ENCODE results near the gene POM121L2.
"Not testable (repeated sequence)": the region's sequence is repeated elsewhere in the genome, so short reads cannot be mapped to it uniquely, and the experiment has no call there.

The POM121L2 gene

DNA sequence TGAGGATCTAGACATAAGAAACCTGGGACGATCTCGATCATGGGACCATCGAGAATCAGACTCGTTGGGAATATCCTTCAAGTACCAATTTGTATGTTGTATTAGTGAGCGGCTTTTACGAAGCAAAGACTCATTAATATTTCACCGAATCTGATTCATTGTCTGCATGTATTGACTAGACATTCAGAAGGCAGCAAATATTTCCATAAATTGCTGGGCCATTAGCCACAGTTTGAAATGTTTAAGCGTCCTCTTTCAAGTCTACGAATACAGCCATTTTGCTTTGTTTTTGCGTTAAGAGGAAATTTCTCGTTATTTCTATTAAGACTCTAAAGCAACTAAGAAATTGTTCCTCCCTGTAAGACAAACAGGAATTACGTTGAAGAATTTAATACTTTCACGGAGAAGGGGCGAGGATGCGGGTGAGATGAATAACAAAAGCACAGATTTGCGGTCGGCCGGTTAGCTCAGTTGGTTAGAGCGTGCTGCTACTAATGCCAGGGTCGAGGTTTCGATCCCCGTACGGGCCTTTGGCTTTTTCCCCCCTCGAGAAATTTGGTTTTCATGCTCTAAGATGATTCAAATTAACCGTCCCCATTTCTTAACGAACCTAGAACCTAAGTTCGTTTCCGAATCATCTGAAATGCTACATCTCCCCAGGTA lies 18.5 kb downstream of the POM121L2 start:
- DNase-seq = no peak

DNA sequence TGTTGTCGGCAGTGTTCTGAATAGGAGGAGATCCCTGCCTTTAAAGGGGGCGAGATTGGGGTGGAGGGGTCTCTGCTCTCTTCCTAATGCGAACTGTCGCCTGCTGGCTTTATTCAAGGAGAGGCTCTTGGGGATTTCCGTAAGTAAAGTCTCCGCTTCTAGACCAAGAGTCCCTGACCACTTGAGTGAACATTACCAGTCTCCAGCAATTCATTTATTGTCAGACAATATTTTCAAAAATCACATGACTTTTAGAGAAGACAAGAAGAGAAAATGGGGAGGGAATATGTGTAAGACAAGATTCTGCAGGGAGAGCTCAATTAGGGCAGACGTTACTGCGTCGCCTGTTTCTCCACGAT lies 21.2 kb downstream of the POM121L2 start:
- no peak for DNase-seq

DNA sequence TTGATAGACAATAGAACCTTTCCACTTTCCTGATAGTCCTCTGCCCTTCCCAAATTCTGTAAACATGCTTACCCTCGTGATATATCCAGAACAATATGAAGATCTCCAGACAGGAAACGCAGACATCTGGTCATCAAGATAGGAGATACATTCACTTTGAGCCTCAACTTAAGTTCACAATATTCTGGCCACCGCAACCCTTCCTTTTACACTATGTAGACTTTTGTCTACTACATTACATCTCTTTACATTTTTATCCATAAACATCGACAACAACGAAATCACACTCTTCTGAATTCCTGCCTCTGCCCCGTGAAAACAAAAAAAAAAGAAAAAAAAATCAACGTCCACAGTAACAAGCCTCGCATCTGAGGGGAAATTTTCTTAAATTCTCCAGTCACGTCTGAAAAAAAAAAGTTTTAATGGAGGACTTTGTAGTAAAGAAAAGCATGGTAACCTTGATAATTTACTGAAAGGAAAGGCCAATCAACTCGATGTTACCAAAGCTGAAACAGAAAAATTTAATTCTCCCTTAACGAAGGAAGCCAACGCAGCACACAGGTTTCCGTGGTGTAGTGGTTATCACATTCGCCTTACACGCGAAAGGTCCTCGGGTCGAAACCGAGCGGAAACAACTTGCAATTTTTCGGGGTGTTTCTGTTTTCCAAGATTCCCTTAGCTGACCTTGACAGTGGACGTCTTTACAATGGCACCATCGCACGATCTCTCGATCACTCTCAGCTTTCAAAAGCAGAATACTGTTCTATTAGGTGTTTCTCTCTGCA lies 21.8 kb downstream of the POM121L2 start:
- no peak for DNase-seq

DNA sequence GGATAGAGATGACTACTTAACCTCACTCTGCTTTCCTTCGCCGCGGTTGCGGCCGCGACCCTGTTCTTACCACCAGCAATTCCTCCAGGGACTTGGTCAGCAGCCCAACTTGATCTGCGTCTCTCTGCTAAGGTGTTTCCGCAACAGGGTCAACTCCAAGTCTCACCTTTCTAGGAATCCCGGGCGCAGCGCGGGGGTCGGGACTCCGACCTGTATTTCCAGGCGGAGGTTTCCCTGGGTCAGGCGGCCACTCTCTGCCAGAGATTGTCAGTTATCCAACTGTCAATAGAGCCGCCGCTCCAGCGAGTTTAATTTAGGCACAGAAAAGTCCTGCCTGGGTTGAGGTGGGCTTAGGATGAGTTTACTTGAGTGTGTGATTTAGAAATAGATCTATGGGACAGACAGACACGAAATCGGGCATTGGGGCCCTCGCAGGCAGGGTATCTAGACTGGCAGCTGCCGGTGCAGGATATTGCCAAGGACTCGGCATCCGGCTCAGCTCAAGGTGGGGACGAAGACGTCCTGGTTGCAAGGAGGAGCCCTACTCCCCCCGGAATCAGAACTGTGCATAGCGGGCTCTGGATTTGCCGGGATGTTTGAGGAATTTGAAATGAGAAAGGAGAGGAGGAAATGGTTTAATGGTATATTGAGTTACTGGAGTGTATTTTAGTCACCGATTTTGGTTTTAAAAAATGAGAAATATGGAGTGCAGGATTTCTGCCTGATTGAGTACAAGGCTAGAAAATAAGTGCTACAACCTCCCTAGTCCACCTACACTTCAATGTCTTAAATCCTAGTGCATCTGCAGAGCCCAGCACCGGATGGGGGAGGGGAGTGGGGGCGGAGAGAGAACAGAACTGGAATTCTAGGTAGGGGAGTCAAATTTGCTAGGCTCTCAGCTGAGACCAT lies 23.7 kb downstream of the POM121L2 start:
- no peak for DNase-seq

DNA sequence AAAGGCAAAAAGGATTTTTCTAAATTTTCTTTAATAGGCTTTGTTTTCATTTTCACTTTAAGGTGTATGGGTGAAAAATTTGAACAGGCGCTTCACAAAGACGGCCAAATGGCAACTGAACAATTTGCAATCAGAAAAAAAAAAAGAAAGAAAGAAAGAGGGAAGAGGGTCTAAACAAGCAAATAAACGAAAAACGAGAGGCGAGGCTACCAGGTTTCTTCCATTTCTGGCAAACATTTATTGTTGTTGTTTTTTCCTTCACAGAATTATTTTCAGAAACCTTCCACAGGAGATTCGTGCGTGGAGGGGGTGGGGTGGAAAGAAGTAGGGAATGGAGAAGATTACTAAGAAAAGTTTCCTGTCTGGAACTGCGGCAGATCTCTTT lies 24.3 kb downstream of the POM121L2 start:
- no peak for DNase-seq

DNA sequence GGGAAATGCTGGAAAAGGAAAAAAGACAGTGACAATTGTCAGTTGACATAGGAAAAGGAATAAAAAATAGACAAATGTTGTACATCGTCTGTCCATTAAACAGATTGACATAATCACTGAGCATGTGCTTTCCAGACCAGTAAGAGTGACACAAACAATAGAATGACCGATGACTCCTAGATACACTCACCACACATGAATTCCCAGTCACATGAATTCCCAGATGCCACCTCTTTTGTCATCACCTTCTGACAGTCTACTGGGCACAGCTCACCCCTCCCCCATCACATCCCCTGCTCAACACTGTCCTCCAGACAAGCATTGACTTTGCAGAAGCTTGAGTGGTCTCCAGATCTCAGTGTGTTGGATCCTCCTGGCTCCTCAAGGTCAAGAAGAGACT lies 25.9 kb downstream of the POM121L2 start:
- DNase-seq = no peak

DNA sequence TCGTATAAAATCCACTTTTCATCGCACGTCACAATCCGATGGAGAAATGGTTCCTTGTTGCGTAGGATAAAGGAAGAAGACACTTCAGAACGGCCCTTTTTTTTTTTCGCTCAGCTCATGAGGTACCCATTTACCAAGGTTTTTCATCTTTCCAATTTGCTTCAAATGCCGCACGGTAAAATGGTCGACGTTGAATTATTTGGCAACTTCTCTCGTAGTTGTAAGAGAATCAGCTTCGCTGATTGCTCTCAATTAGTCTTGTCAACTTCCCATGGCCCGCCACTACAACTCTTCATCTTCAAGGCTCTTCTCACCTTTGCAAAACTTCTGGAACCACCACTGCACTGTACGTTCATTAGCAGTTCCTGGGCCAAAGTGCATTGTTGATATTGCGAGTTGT lies 28.8 kb downstream of the POM121L2 start:
- no peak for DNase-seq

DNA sequence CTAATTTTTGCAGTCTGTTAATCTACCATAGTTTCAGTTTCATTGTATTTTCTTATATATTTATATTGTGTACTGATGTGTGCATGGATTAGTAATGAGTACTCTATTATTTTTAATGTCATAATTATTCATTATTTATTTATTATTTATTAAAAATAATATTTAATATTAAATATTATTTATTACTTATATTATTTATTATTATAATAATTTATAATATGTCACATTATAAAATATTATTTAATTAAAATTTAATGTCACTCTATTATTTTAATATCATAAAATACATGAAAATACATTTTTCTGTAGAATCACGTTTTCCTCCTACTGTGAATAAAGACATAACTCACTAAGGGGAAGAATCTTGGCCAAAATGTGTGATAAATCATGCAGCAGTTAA lies 30.5 kb downstream of the POM121L2 start:
- DNase-seq = no peak

DNA sequence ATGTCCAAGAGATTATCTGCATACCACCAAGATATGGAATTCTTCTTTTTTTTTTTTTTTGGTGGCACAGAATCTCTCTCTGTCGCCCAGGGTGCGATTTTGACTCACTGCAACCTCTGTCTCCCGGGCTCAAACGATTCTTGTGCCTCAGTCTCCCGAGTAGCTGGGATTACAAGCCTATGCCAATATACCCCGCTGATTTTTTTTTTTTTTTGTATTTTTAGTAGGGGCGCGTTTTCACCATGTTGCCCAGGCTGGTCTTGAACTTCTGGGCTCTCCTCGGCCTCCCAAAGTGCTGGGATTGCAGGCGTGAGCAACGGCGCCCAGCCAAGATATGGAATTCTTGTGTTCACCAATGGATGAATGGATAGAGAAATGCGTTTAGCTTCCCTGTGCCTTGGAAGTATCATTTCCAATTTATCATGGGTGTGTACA lies 31.0 kb downstream of the POM121L2 start:
- DNase-seq = no peak

DNA sequence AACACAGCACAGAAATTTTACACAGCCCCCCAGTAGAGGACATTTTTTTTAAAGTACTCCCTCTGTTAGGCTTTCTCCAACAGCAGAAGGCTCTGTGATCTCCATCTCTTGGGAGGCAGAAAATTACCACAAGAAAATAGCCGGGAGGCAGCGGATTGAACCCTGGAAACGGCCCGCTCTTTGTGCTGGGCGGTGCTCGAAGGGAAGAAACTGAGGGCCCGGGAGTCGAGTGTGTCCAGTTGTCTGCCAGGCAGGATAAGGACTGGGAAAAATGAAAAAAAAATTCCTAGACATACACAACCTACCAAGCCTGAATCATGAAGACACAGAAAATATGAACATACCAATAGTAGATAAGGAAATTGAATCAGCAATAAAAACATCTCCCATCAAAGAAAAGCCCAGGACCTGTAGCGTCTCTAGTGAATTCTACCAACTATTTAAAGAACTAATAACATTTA lies 31.5 kb downstream of the POM121L2 start:
- DNase-seq = no peak

DNA sequence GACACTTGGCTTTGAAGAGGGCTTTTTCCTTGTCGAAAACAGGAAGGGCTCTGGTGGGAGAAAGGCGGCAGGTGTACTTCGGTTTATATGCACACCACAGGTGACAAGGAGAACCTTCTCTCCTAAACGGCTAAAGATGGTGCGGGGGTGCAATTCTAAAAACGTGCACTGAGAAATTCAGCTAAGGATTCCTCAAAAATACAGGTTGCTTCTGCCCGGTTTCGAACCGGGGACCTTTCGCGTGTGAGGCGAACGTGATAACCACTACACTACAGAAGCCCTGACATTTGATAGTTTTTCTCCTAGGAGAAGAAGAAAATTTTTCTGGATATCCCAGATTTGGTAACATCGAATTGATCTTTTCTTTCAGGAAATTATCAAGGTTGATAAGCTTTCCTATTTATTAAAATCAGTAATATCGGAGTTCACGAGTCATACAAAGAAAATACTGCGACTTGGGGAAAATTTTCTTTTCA lies 32.0 kb downstream of the POM121L2 start:
- no peak for DNase-seq

DNA sequence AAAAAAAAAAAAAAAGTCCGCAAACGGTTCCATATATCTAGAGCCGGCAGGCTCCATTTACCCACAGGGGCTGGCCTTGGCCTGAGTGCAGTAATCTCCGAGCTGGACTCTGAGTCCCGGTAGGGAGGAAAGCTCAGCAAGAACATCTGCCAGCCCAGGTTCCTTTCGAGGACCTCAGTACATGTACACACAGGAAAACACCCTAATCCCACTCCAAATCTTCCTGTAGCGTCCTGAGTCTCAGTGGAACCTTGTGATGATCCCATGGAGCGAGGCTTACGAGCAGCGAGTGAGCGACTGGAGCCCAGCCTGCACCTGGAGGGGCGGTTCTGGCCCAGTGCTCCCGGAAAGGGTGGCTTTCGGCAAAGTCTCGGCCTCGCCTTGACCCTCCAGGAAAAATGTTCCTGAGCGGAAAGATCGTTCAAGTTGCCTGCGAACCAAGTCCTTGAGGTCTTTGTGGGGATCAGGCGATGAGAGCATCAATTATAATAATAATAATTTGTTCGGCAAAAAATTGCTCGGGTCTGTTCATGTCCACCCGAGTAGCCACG lies 32.5 kb downstream of the POM121L2 start:
- no peak for DNase-seq

DNA sequence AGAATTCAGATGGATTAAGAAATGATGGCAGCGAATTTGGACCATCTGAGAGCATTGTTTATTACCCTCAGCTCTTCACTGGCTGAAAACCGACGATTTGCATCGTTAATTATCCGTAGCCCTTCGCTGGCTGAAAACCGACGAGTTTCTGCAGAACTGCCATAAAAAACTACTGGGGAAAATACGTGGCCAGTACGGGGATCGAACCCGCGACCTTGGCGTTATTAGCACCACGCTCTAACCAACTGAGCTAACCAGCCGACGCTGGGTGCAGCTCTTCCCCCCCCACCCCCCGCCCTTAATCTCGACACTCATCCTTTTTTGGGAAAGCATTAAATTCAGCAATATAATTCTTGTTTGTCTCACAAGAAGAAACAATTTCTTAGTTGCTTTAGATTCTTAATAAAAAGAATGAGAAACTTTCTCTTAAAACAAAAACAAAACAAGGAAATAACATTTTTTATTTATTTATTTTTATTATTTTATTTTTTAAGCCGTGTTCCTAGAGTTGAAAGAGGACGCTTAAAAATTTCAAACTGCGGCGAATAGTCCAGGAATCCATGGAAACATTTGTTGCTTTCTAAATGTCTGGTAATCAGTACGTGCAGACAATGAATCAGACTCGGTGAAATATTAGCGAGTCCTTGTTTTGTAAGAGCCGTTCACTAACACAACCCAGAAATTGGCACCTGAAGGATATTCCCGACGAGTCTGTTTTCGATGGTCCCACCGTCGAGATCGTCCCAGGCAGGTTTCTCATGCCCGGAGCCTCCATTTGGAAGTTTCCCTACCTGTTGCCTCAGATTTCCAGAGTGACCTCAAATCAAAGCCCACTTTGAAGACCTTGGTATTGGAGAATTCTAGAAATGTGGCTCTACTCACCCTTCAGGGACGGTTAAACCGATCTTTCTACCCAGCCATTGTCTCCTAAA lies 36.8 kb downstream of the POM121L2 start:
- DNase-seq = no peak

DNA sequence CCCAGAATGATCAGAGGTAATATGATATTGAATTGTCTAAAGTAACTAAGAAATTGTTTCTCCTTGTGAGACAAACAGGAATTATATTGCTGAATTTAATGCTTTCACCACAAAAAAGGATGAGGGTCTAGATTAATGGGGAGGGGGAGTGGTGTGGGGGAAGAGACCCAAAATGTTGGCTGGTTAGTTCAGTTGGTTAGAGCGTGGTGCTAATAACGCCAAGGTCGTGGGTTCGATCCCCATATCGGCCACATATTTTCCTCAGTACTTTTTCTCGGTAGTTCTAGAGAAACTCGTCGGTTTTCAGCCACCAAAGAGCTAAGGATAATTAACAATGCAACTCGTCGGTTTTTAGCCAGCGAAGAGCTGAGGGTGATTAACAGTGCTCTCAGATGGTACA lies 38.3 kb downstream of the POM121L2 start:
- no peak for DNase-seq

DNA sequence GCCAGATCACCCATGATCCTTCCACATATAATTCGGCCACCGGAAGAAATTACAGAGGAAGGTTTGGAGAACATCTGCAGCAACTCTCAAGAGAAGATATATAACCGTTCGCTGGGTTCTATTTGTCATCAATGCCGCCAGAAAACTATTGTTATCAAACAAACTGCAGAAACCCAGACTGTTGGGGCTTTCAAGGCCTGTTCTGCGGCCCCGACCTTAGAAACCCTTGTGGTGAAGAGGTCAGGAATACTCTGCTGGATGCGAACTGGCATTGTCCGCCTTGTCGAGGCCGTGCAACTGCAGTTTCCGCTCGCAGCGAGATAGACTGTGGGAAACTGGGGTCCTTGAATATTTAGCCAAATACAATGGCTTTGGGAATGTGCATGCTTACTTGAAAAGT lies 43.3 kb downstream of the POM121L2 start:
- DNase-seq = no peak

DNA sequence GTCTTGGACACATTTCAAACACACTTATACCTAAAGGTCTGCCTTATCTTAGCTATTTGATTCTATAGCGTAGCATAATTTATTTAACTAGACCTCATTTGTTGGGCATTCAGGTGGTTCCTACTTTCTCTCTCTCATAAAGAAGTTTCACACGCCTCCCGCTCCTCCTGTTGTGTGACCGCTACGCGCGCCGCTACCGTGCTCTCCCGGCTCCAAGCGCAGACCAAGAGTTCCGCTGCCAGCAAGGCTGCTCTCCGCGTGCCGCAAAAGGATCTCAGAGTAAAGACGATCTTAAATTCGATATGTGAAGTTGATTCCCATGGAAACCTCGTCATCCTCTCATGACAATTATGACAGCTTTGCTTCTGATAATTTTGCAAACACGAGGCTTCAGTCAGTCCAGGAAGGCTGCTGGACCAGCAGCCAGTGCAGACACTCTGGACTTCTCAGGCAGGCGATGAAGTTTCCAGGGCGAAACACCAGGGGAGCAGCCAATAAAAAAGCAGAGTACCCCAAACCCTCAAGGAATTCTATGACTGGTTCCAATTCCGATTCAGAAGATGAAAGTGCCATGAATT lies 44.1 kb downstream of the POM121L2 start:
- DNase-seq = no peak

DNA sequence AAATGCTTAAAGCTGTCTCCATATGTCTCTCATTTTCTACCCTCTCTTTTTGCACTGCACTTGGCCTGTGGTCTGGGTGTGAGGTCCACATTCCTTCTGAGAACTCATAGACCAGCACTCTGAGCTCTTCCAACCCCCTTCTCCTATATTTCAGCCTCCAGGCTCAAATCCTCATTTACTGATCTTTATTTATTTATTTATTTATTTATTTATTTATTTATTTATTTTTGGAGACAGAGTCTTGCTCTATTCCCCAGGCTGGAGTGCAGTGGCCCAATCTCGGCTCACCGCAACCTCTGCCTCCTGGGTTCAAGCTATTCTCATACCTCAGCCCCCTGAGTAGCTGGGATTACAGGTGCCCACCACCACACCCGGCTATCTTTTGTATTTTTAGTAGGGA lies 45.1 kb downstream of the POM121L2 start:
- DNase-seq = not testable (repeated sequence)

DNA sequence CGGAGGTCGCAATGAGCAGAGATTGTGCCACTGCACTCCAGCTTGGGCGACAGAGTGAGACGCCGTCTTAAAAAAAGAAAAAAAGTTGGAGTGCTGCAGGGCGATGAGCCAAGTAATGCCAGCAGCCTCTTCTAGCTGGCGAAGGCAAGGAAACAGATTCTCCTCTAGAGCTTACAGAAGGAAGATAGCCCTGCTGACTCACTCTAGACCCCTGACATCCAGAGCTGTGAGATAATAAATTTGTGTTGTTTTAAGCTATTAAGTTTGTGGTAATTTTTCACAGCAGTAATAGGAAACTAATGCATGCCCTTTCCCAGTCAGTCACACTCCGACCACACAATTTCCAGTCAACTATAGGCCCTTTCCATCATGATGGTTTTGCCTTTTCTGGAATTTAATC lies 48.2 kb downstream of the POM121L2 start:
- DNase-seq = no peak

DNA sequence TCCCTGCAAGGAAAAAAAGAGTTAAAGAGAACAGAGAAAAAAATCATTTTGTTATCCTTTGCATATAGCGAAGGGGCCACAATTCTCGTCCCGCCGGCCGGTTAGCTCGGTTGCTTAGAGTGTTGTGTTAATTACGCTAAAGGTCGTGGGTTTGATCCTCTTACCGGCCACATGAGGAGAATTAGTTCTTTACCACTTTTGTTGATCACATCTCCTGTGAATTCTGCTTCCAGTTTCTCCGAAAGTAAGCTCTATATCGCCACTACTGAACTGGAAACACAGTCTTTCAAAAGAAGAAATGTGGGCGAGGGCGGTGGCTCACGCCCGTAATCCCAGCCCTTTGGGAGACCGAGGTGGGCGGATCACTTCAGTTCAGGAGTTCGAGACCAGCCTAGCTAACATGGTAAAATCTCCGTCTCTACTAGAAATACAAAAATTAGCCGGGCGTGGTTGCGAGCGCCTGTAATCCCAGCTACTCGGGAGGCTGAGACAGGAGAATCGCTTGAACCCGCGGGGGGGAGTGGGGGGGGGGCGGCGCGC lies 51.2 kb downstream of the POM121L2 start:
- no peak for DNase-seq

DNA sequence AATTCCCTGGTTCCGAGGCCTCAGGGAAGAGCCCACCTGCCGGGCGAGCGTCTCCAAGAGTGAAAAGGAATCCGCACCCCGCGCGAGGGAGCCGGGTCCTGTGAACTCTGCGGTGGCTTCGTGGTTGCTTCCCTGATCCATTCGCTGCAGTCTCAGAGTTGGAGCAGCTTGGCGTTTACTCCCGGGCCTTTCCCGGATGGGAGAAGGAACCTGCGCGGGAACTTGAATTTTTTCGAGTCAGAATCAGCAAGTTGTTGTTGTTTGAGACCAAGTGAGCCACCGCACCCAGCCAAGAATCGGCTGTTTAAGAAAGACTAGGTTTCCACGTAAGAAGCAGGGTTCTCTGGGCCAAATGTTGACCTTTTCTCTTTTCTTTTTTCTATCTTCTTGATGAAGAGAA lies 51.7 kb downstream of the POM121L2 start:
- no peak for DNase-seq
